ENCODE data around the gene RUNX3.

RUNX3 gene

GRCh38 chr1:24969596-24970398, 39.7 kb upstream of the RUNX3 start:
- Histone ChIP-seq H3K27ac (ENCODE audit: low read depth, low read length) (no peak overlapping the region), H3K9ac (ENCODE audit: low read length) (no peak overlapping the region), H3K4me3 (ENCODE audit: insufficient read depth, low read length, poor library complexity, severe bottlenecking) (no peak overlapping the region), H3K79me2 (ENCODE audit: insufficient read depth, low read length) (no peaks in the 10 kb centered on the region), H3K36me3 (ENCODE audit: low read length) (no peaks in the 10 kb centered on the region), H3K9me3 (ENCODE audit: insufficient read depth, low read length) (no peaks in the 10 kb centered on the region), H4K20me1 (ENCODE audit: low read depth, low read length) (no peaks in the 10 kb centered on the region), H3K4me2 (ENCODE audit: low read depth, low read length, poor library complexity, severe bottlenecking) (no peak overlapping the region), H3K27me3 (ENCODE audit: low read length) (no peaks in the 10 kb centered on the region), H3F3A (ENCODE audit: insufficient read depth) (no peaks in the 10 kb centered on the region), H2AFZ (ENCODE audit: low read depth, low read length, severe bottlenecking) (no peak overlapping the region), H3K9me2 (replicated peaks; ENCODE audit: insufficient read depth, low read length) (no peaks in the 10 kb centered on the region)
- TF ChIP-seq CTCF (IDR thresholded peaks at IDR 0.05; ENCODE audit: insufficient read depth, low read length, poor library complexity, severe bottlenecking) (no peak), EZH2phosphoT487 (conservative IDR thresholded peaks at IDR 0.05; ENCODE audit: low read length) (no peak)

GRCh38 chr1:24968941-24969585, 39.0 kb upstream of the RUNX3 start:
- Histone ChIP-seq H3K4me3 (ENCODE audit: insufficient read depth, low read length, poor library complexity, severe bottlenecking) (no peak overlapping the region), H4K20me1 (ENCODE audit: low read depth, low read length) (no peaks in the 10 kb centered on the region), H2AFZ (ENCODE audit: low read depth, low read length, severe bottlenecking) (no peak overlapping the region), H3K79me2 (ENCODE audit: insufficient read depth, low read length) (no peaks in the 10 kb centered on the region), H3K27me3 (ENCODE audit: low read length) (no peaks in the 10 kb centered on the region), H3K9me2 (replicated peaks; ENCODE audit: insufficient read depth, low read length) (no peaks in the 10 kb centered on the region), H3K27ac (ENCODE audit: low read depth, low read length) (no peak overlapping the region), H3K9ac (ENCODE audit: low read length) (no peak overlapping the region), H3F3A (ENCODE audit: insufficient read depth) (no peaks in the 10 kb centered on the region), H3K4me2 (ENCODE audit: low read depth, low read length, poor library complexity, severe bottlenecking) (no peak overlapping the region), H3K36me3 (ENCODE audit: low read length) (no peaks in the 10 kb centered on the region), H3K9me3 (ENCODE audit: insufficient read depth, low read length) (no peaks in the 10 kb centered on the region)
- TF ChIP-seq CTCF (IDR thresholded peaks at IDR 0.05; ENCODE audit: insufficient read depth, low read length, poor library complexity, severe bottlenecking): no peak
- TF ChIP-seq EZH2phosphoT487 (conservative IDR thresholded peaks at IDR 0.05; ENCODE audit: low read length): no peak

- no peaks in the 10 kb centered on the region for H3F3A ChIP-seq (ENCODE audit: insufficient read depth)
These were observed 37.9 kb upstream of the RUNX3 start for GRCh38 chr1:24967962-24968361.

More at GRCh38 chr1:24967962-24968361, 37.9 kb upstream of the RUNX3 start:
- H3K9me2 ChIP-seq (replicated peaks; ENCODE audit: insufficient read depth, low read length): no peaks in the 10 kb centered on the region
- no peaks in the 10 kb centered on the region for H4K20me1 ChIP-seq (ENCODE audit: low read depth, low read length)
- no peaks in the 10 kb centered on the region for H3K36me3 ChIP-seq (ENCODE audit: low read length)
- H3K4me2 ChIP-seq (ENCODE audit: low read depth, low read length, poor library complexity, severe bottlenecking): no peak overlapping the region
- no peaks in the 10 kb centered on the region for H3K9me3 ChIP-seq (ENCODE audit: insufficient read depth, low read length)
- H2AFZ ChIP-seq (ENCODE audit: low read depth, low read length, severe bottlenecking): no peak overlapping the region
- no peaks in the 10 kb centered on the region for H3K27me3 ChIP-seq (ENCODE audit: low read length)
- no peak overlapping the region for H3K9ac ChIP-seq (ENCODE audit: low read length)
- no peak overlapping the region for H3K27ac ChIP-seq (ENCODE audit: low read depth, low read length)
- TF ChIP-seq EZH2phosphoT487 (conservative IDR thresholded peaks at IDR 0.05; ENCODE audit: low read length) (no peak), CTCF (IDR thresholded peaks at IDR 0.05; ENCODE audit: insufficient read depth, low read length, poor library complexity, severe bottlenecking) (no peak)
- no peak overlapping the region for H3K4me3 ChIP-seq (ENCODE audit: insufficient read depth, low read length, poor library complexity, severe bottlenecking)
- H3K79me2 ChIP-seq (ENCODE audit: insufficient read depth, low read length): no peaks in the 10 kb centered on the region
